HEK293 (cell line): Measurements from ENCODE around the gene KIAA0319L.
A peak's percentile ranks its signal among the peaks of the same experiment; 100 is the strongest.

Experiments used
- EGR2 ChIP-seq: fragments of 450-650 bp; formaldehyde crosslinking; IDR thresholded peaks from 2 replicates; pipeline ENCODE4 v1.5.1; 2016; ENCODE audit warnings: low read depth, missing biosample characterization, missing genetic modification characterization
- ELK4 ChIP-seq: IDR thresholded peaks from 2 replicates; pipeline ENCODE4 v1.6.1; 2011; ENCODE audit warnings: mild to moderate bottlenecking, low read depth, low read length, borderline replicate concordance
- GLIS2 ChIP-seq: fragments of 450-650 bp; formaldehyde crosslinking; IDR thresholded peaks from 2 replicates; pipeline ENCODE4 v1.5.1; 2016; ENCODE audit warnings: missing biosample characterization, missing genetic modification characterization
- INSM2 ChIP-seq: fragments of 450-650 bp; formaldehyde crosslinking; IDR thresholded peaks from 2 replicates; pipeline ENCODE4 v1.5.1; 2016; ENCODE audit warnings: missing biosample characterization, missing genetic modification characterization
- MEIS1 ChIP-seq: sonication (generic); formaldehyde crosslinking; IDR thresholded peaks from 2 replicates; pipeline ENCODE4 v1.8.1; 2022; ENCODE audit warnings: missing genetic modification reagents, mild to moderate bottlenecking, borderline replicate concordance
- MYNN ChIP-seq: fragments of 450-650 bp; formaldehyde crosslinking; IDR thresholded peaks from 2 replicates; pipeline ENCODE4 v1.5.1; 2016; ENCODE audit warnings: missing biosample characterization, missing genetic modification characterization, borderline replicate concordance
- PATZ1 ChIP-seq: fragments of 450-650 bp; formaldehyde crosslinking; IDR thresholded peaks from 2 replicates; pipeline ENCODE4 v1.5.1; 2016; ENCODE audit warnings: missing biosample characterization, missing genetic modification characterization
- PRDM10 ChIP-seq: fragments of 450-650 bp; formaldehyde crosslinking; IDR thresholded peaks from 2 replicates; pipeline ENCODE4 v1.5.1; 2016; ENCODE audit warnings: missing biosample characterization, missing genetic modification characterization
- SP3 ChIP-seq: fragments of 450-650 bp; formaldehyde crosslinking; IDR thresholded peaks from 2 replicates; pipeline ENCODE4 v1.5.1; 2016; ENCODE audit warnings: missing biosample characterization, missing genetic modification characterization
- ZBTB17 ChIP-seq: fragments of 450-650 bp; formaldehyde crosslinking; IDR thresholded peaks from 2 replicates; pipeline ENCODE4 v1.5.1; 2016; ENCODE audit warnings: missing biosample characterization, missing genetic modification characterization
- ZBTB44 ChIP-seq: fragments of 450-650 bp; IDR thresholded peaks from 2 replicates; pipeline ENCODE4 v1.5.1; 2018; ENCODE audit warnings: missing biosample characterization, mild to moderate bottlenecking, missing genetic modification characterization
- ZFHX2 ChIP-seq: fragments of 450-650 bp; formaldehyde crosslinking; conservative IDR thresholded peaks from 2 replicates; pipeline ENCODE4 v1.5.1; 2016; ENCODE audit warnings: missing biosample characterization, missing genetic modification characterization
- ZFP37 ChIP-seq: fragments of 450-650 bp; formaldehyde crosslinking; IDR thresholded peaks from 2 replicates; pipeline ENCODE4 v1.5.1; 2016; ENCODE audit warnings: missing biosample characterization, missing genetic modification characterization
- ZNF18 ChIP-seq: fragments of 450-650 bp; formaldehyde crosslinking; IDR thresholded peaks from 2 replicates; pipeline ENCODE4 v1.5.1; 2016; ENCODE audit warnings: missing biosample characterization, missing genetic modification characterization
- ZNF544 ChIP-seq: fragments of 450-650 bp; formaldehyde crosslinking; IDR thresholded peaks from 2 replicates; pipeline ENCODE4 v1.5.0; 2017; ENCODE audit warnings: missing biosample characterization, missing genetic modification characterization
- ZNF561 ChIP-seq: fragments of 450-650 bp; IDR thresholded peaks from 2 replicates; pipeline ENCODE4 v1.5.1; 2018; ENCODE audit warnings: missing biosample characterization, missing genetic modification characterization, borderline replicate concordance
- ZNF629 ChIP-seq: fragments of 450-650 bp; formaldehyde crosslinking; IDR thresholded peaks from 2 replicates; pipeline ENCODE4 v1.5.1; 2017; ENCODE audit warnings: missing biosample characterization, missing genetic modification characterization
- ZNF645 ChIP-seq: fragments of 450-650 bp; formaldehyde crosslinking; IDR thresholded peaks from 2 replicates; pipeline ENCODE4; 2016; ENCODE audit warnings: missing biosample characterization, missing genetic modification characterization
- ZNF692 ChIP-seq: fragments of 450-650 bp; formaldehyde crosslinking; IDR thresholded peaks from 2 replicates; pipeline ENCODE4 v1.5.1; 2016; ENCODE audit warnings: missing biosample characterization, missing genetic modification characterization
- ZSCAN30 ChIP-seq: fragments of 450-650 bp; IDR thresholded peaks from 2 replicates; pipeline ENCODE4 v1.5.1; 2018; ENCODE audit warnings: missing biosample characterization, mild to moderate bottlenecking, missing genetic modification characterization, moderate library complexity

The KIAA0319L gene

GRCh38 chr1:35558374-35559316, 1.4 kb upstream of the KIAA0319L start (continued):
- no peak for TF ChIP-seq ZNF18 (tag by site-specific recombination)
- no peak for TF ChIP-seq ELK4
- TF ChIP-seq MEIS1 (CRISPR knock-in tag) = no peak
- no peak for TF ChIP-seq ZNF629 (tag by site-specific recombination)
- no peak for TF ChIP-seq MYNN (tag by site-specific recombination)
- peak; percentile 21; the same call in 1 of the 2 replicates for TF ChIP-seq ZNF692 (tag by site-specific recombination)
- TF ChIP-seq PRDM10 (tag by site-specific recombination) = peak; percentile 32; the same call in 1 of the 2 replicates
- TF ChIP-seq INSM2 (tag by site-specific recombination) = no peak
- peak; percentile 77 for TF ChIP-seq GLIS2 (tag by site-specific recombination)
- peak; percentile 51 for TF ChIP-seq ZFHX2 (tag by site-specific recombination)
- no peak for TF ChIP-seq ZNF645
- peak; percentile 92 for TF ChIP-seq ZBTB44 (tag by site-specific recombination)
- TF ChIP-seq ZNF544 = no peak
- peak; percentile 61 for TF ChIP-seq SP3 (tag by site-specific recombination)
- peak; percentile 14; the same call in 1 of the 2 replicates for TF ChIP-seq ZNF561 (tag by site-specific recombination)
- 0 out of 2 replicates have a peak, but pooled peaks have one; percentile 78 for TF ChIP-seq ZSCAN30 (tag by site-specific recombination)
- peak; percentile 47 for TF ChIP-seq EGR2 (tag by site-specific recombination)
- peak; percentile 25; the same call in 1 of the 2 replicates for TF ChIP-seq PATZ1 (tag by site-specific recombination)
- TF ChIP-seq ZFP37 (tag by site-specific recombination) = no peak
- 0 out of 2 replicates have a peak, but pooled peaks have one; percentile 9 for TF ChIP-seq ZBTB17 (tag by site-specific recombination)
